H9 (cell line): ENCODE results near the gene LKAAEAR1. TPM values are rescaled to one million over a fixed set of nuclear protein-coding genes. Genes with fewer than 3 reads are reported as not detected.

Experiments
- DNase-seq: peaks from one replicate; pipeline ENCODE4 v3.0.0-alpha.2; 2017
- H2AFZ ChIP-seq: one replicate; pipeline ENCODE4 v1.6.1; 2013; ENCODE audit warnings: mild to moderate bottlenecking, low read length, control low read depth, moderate library complexity
- H2AK5ac ChIP-seq: 2 replicates; pipeline ENCODE4 v1.6.1; 2013; ENCODE audit warnings: low read length, control low read depth, mixed read lengths; ENCODE audit not compliant: insufficient read length
- H2BK120ac ChIP-seq: one replicate; pipeline ENCODE4 v1.6.1; 2013; ENCODE audit warnings: low read depth, mild to moderate bottlenecking, low read length, control low read depth, inconsistent platforms; ENCODE audit not compliant: poor library complexity, severe bottlenecking
- H2BK12ac ChIP-seq: 2 replicates; pipeline ENCODE4 v1.6.1; 2013; ENCODE audit warnings: low read length, control low read depth, mixed read lengths, low read depth; ENCODE audit not compliant: insufficient read length
- H2BK15ac ChIP-seq: 2 replicates; pipeline ENCODE4 v1.6.1; 2013; ENCODE audit warnings: low read depth, low read length, control low read depth
- H2BK20ac ChIP-seq: one replicate; pipeline ENCODE4 v1.6.1; 2013; ENCODE audit warnings: low read depth, mild to moderate bottlenecking, low read length, control low read depth, inconsistent platforms; ENCODE audit not compliant: poor library complexity, severe bottlenecking
- H2BK5ac ChIP-seq: 2 replicates; pipeline ENCODE4 v1.6.1; 2013; ENCODE audit warnings: low read length, control low read depth, mixed read lengths; ENCODE audit not compliant: insufficient read length
- H3K14ac ChIP-seq: 2 replicates; pipeline ENCODE4 v1.6.1; 2013; ENCODE audit warnings: low read length, control low read depth; ENCODE audit not compliant: insufficient read depth
- H3K18ac ChIP-seq: 2 replicates; pipeline ENCODE4 v1.6.1; 2013; ENCODE audit warnings: low read depth, mild to moderate bottlenecking, mixed read lengths, low read length, control low read depth; ENCODE audit not compliant: insufficient read length
- H3K23ac ChIP-seq: 2 replicates; pipeline ENCODE4 v1.6.1; 2013; ENCODE audit warnings: low read length, control low read depth, mixed read lengths, low read depth; ENCODE audit not compliant: insufficient read length
- H3K23me2 ChIP-seq: 2 replicates; pipeline ENCODE4 v1.6.1; 2013; ENCODE audit warnings: low read depth, mild to moderate bottlenecking, mixed read lengths, low read length, control low read depth; ENCODE audit not compliant: insufficient read length, poor library complexity, severe bottlenecking
- H3K27ac ChIP-seq: 2 replicates; pipeline ENCODE4 v1.5.1; 2013; ENCODE audit warnings: low read length, control low read depth, mixed read lengths, low read depth; ENCODE audit not compliant: insufficient read length
- H3K27me3 ChIP-seq: 2 replicates; pipeline ENCODE4 v1.6.1; 2013; ENCODE audit warnings: low read length, control low read depth, inconsistent platforms; ENCODE audit not compliant: insufficient read depth
- H3K4ac ChIP-seq: 2 replicates; pipeline ENCODE4 v1.6.1; 2013; ENCODE audit warnings: low read depth, mild to moderate bottlenecking, control low read depth, inconsistent platforms, low read length, moderate library complexity
- H3K4me1 ChIP-seq: 2 replicates; pipeline ENCODE4 v1.6.1; 2013; ENCODE audit warnings: low read length, control low read depth, inconsistent platforms; ENCODE audit not compliant: insufficient read depth
- H3K4me2 ChIP-seq: 2 replicates; pipeline ENCODE4 v1.6.1; 2013; ENCODE audit warnings: low read length, control low read depth, mixed read lengths; ENCODE audit not compliant: insufficient read length, insufficient read depth
- H3K56ac ChIP-seq: 2 replicates; pipeline ENCODE4 v1.6.1; 2013; ENCODE audit warnings: low read depth, mild to moderate bottlenecking, mixed read lengths, low read length, control low read depth; ENCODE audit not compliant: insufficient read length
- H3K79me1 ChIP-seq: 2 replicates; pipeline ENCODE4 v1.6.1; 2013; ENCODE audit warnings: low read depth, mild to moderate bottlenecking, moderate library complexity, low read length, control low read depth, inconsistent platforms; ENCODE audit not compliant: insufficient read depth, poor library complexity, severe bottlenecking
- H3K79me2 ChIP-seq: 2 replicates; pipeline ENCODE4 v1.6.1; 2013; ENCODE audit warnings: low read length, control low read depth, inconsistent platforms; ENCODE audit not compliant: insufficient read depth
- H3K9ac ChIP-seq: 2 replicates; pipeline ENCODE4 v1.6.1; 2013; ENCODE audit warnings: low read length, control low read depth, mixed read lengths; ENCODE audit not compliant: insufficient read length; ENCODE audit errors: extremely low read depth
- H3K9me3 ChIP-seq: one replicate; pipeline ENCODE4 v1.6.1; 2013; ENCODE audit warnings: low read depth, low read length, inconsistent platforms; ENCODE audit not compliant: control insufficient read depth
- H3T11ph ChIP-seq: one replicate; pipeline ENCODE4 v1.6.1; 2013; ENCODE audit warnings: mild to moderate bottlenecking, low read length, control low read depth, inconsistent platforms
- H4K20me1 ChIP-seq: one replicate; pipeline ENCODE4 v1.6.1; 2013; ENCODE audit not compliant: control insufficient read depth, insufficient read length, insufficient read depth
- H4K5ac ChIP-seq: 2 replicates; pipeline ENCODE4 v1.6.1; 2013; ENCODE audit warnings: low read depth, mild to moderate bottlenecking, mixed read lengths, low read length, control low read depth; ENCODE audit not compliant: insufficient read length
- H4K8ac ChIP-seq: replicated peaks from 2 replicates; pipeline ENCODE4 v1.6.1; 2013; ENCODE audit warnings: low read length, control low read depth, mixed read lengths, low read depth; ENCODE audit not compliant: insufficient read length
- H4K91ac ChIP-seq: 2 replicates; pipeline ENCODE4 v1.6.1; 2013; ENCODE audit warnings: low read depth, mild to moderate bottlenecking, moderate library complexity, mixed read lengths, low read length, control low read depth; ENCODE audit not compliant: insufficient read length
- H3K27ac Mint-ChIP-seq, 3 experiments: 2 replicates in 2 of 3; 3 replicates in 1 of 3; pipeline ENCODE4 v1.8.0; 2020 to 2021; ENCODE audit warnings: mixed read lengths in 3 of 3, mild to moderate bottlenecking in 1 of 3, moderate library complexity in 1 of 3
- H3K27me3 Mint-ChIP-seq: 2 replicates; pipeline ENCODE4 v1.8.0; 2021; ENCODE audit warnings: low read depth, mild to moderate bottlenecking, moderate library complexity, mixed read lengths
- H3K36me3 Mint-ChIP-seq, 3 experiments: 2 replicates in 2 of 3; 3 replicates in 1 of 3; pipeline ENCODE4 v1.8.0; 2020 to 2021; ENCODE audit warnings: low read depth in 3 of 3, mixed read lengths in 3 of 3; ENCODE audit not compliant: insufficient read depth in 1 of 3
- H3K4me1 Mint-ChIP-seq, 2 experiments: 2 replicates each; pipeline ENCODE4 v1.8.0; 2020; ENCODE audit warnings: mixed read lengths in 2 of 2
- H3K4me3 Mint-ChIP-seq, 2 experiments: 2 replicates in 1 of 2; 3 replicates in 1 of 2; pipeline ENCODE4 v1.8.0; 2020 to 2021; ENCODE audit warnings: mild to moderate bottlenecking in 2 of 2, mixed read lengths in 2 of 2, moderate library complexity in 1 of 2
- H3K9me3 Mint-ChIP-seq, 2 experiments: 2 replicates in 1 of 2; 3 replicates in 1 of 2; pipeline ENCODE4 v1.8.0; 2020; ENCODE audit warnings: mild to moderate bottlenecking in 2 of 2, mixed read lengths in 2 of 2, moderate library complexity in 1 of 2
- WGBS: extraction: QIAGEN DNeasy Blood & Tissue Kit; methylation state at CpG from one replicate; pipeline ENCODE4 v1.1.7; 2013; ENCODE audit warnings: missing lambda C conversion rate, low lambda C conversion rate, mixed read lengths; ENCODE audit not compliant: insufficient read length; ENCODE audit errors: extremely low coverage; 5-methylcytosine and 5-hydroxymethylcytosine counted together
- total RNA-seq: library from RNA; stranded (reverse); gene quantifications from 2 replicates; pipeline ENCODE4 v1.2.1, GENCODE V29; 2021
- TF ChIP-seq, protein P1 (sequence below): fragments of 200-600 bp; sonication (generic); conservative IDR thresholded peaks from 3 replicates; pipeline ENCODE4 v1.8.0; 2021; ENCODE audit warnings: antibody characterized with exemption, mild to moderate bottlenecking

Gene LKAAEAR1
- total RNA-seq, 1 experiment from 2014 or later = 0.39 TPM

DNA sequence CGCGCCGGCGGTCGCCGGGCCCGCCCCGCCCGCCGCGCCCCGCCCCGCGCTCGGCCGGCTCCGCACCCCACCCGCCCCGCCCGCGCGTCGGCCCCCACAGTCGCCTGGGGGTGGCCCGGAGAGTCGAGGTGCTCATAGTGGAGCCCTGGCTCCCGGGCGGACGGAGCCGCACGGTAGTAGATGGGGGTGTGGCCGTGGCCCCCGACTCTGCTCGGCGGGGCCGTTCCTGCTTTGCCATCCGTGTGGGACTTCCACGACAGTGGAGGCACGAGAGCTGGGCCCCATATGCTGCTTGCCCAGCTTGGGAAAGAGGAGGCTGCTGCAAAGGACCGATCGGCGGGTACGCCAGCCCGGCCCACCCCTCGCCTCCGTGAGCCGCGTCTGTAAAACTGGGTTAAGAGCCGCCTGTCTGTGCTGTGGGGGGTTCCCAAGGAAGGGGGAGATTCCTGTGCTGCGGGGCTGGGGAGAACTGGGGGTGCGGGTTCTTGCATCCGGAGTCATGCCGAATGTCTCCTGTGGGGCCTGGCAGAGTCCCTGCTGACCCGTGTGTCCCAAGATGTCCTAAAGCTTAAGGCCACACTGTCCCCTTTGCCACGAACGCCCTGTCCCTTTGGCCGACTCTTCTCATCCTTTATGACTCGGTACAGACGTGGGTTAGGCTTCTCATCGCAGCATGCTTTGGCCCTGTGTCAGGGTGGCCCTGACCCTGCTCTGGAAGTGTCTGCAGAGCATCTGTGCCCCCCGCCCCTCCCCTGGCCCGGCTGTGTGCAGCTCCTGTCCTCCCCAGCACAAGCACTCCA is 4.0 kb downstream of the LKAAEAR1 start, which contains the start of gene OPRL1:
Gene OPRL1 (plus strand): TSS at position 70 of the 800 bp plus-strand sequence. CDS start 12,639 bp downstream, outside the sequence.
- Histone ChIP-seq H4K5ac (no peak within 1 kb of the TSS), H2BK5ac (no peak within 1 kb of the TSS), H3T11ph (no peak within 1 kb of the TSS), H3K79me2 (no peaks in the 10 kb centered on the region), H3K27ac (no peak within 1 kb of the TSS), H2AK5ac (no peak within 1 kb of the TSS), H3K4me1 (no peaks in the 10 kb centered on the region; the same call in 1 of the 2 replicates), H3K9me3 (no peaks in the 10 kb centered on the region), H3K79me1 (no peaks in the 10 kb centered on the region), H3K4ac (no peak within 1 kb of the TSS), H3K23me2 (peaks cover 20% of the 10 kb centered on the region), H4K91ac (no peak within 1 kb of the TSS), H2AFZ (no peak within 1 kb of the TSS), H3K27me3 (peaks cover 5% of the 10 kb centered on the region; the same call in 1 of the 2 replicates), H3K14ac (no peak within 1 kb of the TSS), H2BK20ac (no peak within 1 kb of the TSS), H2BK15ac (no peak within 1 kb of the TSS), H2BK12ac (no peak within 1 kb of the TSS), H3K4me2 (peak within 1 kb of the TSS; percentile 62), H3K56ac (no peak within 1 kb of the TSS), H3K23ac (no peak within 1 kb of the TSS), H2BK120ac (no peak within 1 kb of the TSS), H3K9ac (no peak within 1 kb of the TSS), H3K18ac (no peak within 1 kb of the TSS), H4K20me1 (no peaks in the 10 kb centered on the region), H4K8ac (no peak within 1 kb of the TSS)
- no CpG with 5 or more reads among the region's 62 CpGs for WGBS
- no peak for DNase-seq
- peaks cover 0 to 2% of the 10 kb centered on the region in 2 experiments; a peak in 1 of 5 replicates for H3K9me3 Mint-ChIP-seq
- peaks cover 43% of the 10 kb centered on the region for H3K27me3 Mint-ChIP-seq
- H3K27ac Mint-ChIP-seq = no peak within 1 kb of the TSS; a peak in 1 of 7 replicates
- no peaks in the 10 kb centered on the region; a peak in 1 of 7 replicates for H3K36me3 Mint-ChIP-seq
- H3K4me1 Mint-ChIP-seq = peaks cover 32 to 43% of the 10 kb centered on the region in 2 experiments
- peak within 1 kb of the TSS; percentile 67 to 85 for H3K4me3 Mint-ChIP-seq
- TF ChIP-seq, protein P1, sequence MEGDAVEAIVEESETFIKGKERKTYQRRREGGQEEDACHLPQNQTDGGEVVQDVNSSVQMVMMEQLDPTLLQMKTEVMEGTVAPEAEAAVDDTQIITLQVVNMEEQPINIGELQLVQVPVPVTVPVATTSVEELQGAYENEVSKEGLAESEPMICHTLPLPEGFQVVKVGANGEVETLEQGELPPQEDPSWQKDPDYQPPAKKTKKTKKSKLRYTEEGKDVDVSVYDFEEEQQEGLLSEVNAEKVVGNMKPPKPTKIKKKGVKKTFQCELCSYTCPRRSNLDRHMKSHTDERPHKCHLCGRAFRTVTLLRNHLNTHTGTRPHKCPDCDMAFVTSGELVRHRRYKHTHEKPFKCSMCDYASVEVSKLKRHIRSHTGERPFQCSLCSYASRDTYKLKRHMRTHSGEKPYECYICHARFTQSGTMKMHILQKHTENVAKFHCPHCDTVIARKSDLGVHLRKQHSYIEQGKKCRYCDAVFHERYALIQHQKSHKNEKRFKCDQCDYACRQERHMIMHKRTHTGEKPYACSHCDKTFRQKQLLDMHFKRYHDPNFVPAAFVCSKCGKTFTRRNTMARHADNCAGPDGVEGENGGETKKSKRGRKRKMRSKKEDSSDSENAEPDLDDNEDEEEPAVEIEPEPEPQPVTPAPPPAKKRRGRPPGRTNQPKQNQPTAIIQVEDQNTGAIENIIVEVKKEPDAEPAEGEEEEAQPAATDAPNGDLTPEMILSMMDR = no peak
